ENCODE measurements around the gene CSPG5.

Gene CSPG5

GRCh38 chr3:47586746-47587145 lies 8.1 kb upstream of the CSPG5 start:
- DNase-seq, result no peak

GRCh38 chr3:47583320-47584075 lies 4.8 kb upstream of the CSPG5 start:
- no peak for DNase-seq

- no peak for DNase-seq
Observed at GRCh38 chr3:47581835-47582234, 3.2 kb upstream of the CSPG5 start.

- no peak for DNase-seq
Observed at GRCh38 chr3:47581422-47581821, 2.8 kb upstream of the CSPG5 start.

- DNase-seq, result no peak
Observed at GRCh38 chr3:47580481-47580880, 1.8 kb upstream of the CSPG5 start.

GRCh38 chr3:47579875-47580274 lies 1.2 kb upstream of the CSPG5 start:
- DNase-seq, result no peak

- peak; percentile 38 to 57 for DNase-seq
Observed at GRCh38 chr3:47578119-47578632, 489 bp downstream of the CSPG5 start.

GRCh38 chr3:47577583-47578118 lies 1.0 kb downstream of the CSPG5 start:
- DNase-seq, result no peak

GRCh38 chr3:47573190-47574172 lies 5.2 kb downstream of the CSPG5 start:
- no peak for DNase-seq

- no peak for DNase-seq
Observed at GRCh38 chr3:47571391-47572175, 7.1 kb downstream of the CSPG5 start.

- DNase-seq, result no peak
Observed at GRCh38 chr3:47568901-47569300, 9.8 kb downstream of the CSPG5 start.

- no peak for DNase-seq
Observed at GRCh38 chr3:47567149-47567548, 11.5 kb downstream of the CSPG5 start.

GRCh38 chr3:47566667-47567066 lies 12.0 kb downstream of the CSPG5 start:
- DNase-seq, result no peak

- no peak for DNase-seq
Observed at GRCh38 chr3:47565734-47566550, 12.7 kb downstream of the CSPG5 start.

GRCh38 chr3:47556351-47556750 lies 22.3 kb downstream of the CSPG5 start:
- DNase-seq, result no peak

- DNase-seq, result no peak
Observed at GRCh38 chr3:47554335-47554734, 24.3 kb downstream of the CSPG5 start.

- DNase-seq, result no peak
Observed at GRCh38 chr3:47553407-47553806, 25.3 kb downstream of the CSPG5 start.

- no peak for DNase-seq
Observed at GRCh38 chr3:47542471-47543173, 36.0 kb downstream of the CSPG5 start.

- DNase-seq, result no peak
Observed at GRCh38 chr3:47541583-47542108, 37.0 kb downstream of the CSPG5 start.

GRCh38 chr3:47540281-47540680 lies 38.4 kb downstream of the CSPG5 start:
- DNase-seq, result no peak

GRCh38 chr3:47536967-47537366 lies 41.7 kb downstream of the CSPG5 start:
- DNase-seq, result no peak

Data from CD4-positive, alpha-beta T cell treated with Interleukin-4 for 1 hour (primary cell).